ENCODE data around the gene NANOS1.

NANOS1 gene

DNA sequence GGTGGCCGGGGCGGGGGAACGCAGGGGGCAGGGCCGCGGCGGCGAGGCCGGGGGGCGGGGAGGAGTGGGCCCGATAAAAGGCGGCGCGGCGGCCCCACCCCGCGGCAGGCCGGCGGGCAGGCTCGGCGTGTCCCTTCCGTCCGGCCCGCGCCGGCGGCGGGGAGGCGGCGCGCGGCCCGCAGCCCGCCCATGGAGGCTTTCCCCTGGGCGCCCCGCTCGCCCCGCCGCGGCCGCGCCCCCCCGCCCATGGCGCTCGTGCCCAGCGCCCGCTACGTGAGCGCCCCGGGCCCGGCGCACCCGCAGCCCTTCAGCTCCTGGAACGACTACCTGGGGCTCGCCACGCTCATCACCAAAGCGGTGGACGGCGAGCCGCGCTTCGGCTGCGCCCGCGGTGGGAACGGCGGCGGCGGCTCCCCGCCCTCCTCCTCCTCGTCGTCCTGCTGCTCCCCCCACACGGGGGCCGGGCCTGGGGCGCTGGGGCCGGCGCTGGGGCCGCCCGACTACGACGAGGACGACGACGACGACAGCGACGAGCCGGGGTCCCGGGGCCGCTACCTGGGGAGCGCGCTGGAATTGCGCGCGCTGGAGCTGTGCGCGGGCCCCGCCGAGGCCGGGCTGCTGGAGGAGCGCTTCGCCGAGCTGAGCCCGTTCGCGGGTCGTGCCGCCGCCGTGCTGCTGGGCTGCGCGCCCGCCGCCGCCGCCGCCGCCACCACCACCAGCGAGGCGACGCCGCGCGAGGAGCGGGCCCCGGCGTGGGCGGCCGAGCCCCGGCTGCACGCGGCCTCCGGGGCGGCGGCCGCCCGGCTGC is at the start of gene NANOS1:
Gene NANOS1 (plus strand): TSS at position 102 of the 808 bp plus-strand sequence. CDS start 88 bp downstream, at position 190.
- DNase-seq: no peak

GRCh38 chr10:118980135-118980865 is 49.2 kb upstream of the NANOS1 start:
- DNase-seq: no peak

- DNase-seq: no peak
Observed at GRCh38 chr10:118980870-118981269, 48.6 kb upstream of the NANOS1 start.

DNA sequence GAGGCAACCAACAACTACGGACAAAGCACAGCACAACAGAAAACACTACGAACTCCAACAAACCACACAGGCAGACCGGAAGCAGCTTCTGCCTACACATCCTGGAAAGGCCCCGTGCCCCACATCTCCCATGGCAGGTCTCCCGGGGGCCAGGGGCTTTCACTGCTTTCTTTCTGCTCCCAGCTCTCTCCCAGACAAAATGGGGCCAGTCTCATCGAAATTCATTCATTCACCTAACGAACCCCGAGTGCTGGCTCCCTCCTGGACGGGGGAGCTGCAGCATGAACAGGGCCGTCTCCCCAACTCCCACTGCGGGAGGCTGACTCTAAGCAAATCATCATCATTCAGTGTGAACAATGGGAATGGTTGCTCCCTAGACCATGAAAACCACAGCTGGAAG is 47.6 kb upstream of the NANOS1 start:
- DNase-seq: no peak

- DNase-seq: no peak
Observed at GRCh38 chr10:118982366-118982765, 47.1 kb upstream of the NANOS1 start.

DNA sequence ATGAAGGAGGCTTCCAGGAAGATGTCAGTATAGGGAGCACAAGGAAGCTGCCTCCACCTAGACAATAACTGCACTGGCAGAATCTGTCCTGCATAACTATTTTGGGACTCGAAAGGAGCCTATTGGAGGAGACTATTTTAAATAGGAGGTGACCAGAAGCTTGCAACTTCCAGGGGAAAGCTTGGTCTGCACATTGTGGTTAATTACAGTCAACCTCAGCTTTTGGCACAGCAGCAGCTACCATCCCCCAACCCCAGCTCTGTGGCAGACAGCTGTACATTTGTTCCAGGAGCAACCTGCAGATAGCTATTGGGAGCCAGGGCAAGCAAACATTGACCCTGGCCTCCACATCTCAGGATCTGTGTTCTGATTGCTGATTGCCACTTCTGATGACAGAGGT is 46.3 kb upstream of the NANOS1 start:
- DNase-seq: no peak

- no peak for DNase-seq
Observed at GRCh38 chr10:118985576-118985975, 43.9 kb upstream of the NANOS1 start.

DNA sequence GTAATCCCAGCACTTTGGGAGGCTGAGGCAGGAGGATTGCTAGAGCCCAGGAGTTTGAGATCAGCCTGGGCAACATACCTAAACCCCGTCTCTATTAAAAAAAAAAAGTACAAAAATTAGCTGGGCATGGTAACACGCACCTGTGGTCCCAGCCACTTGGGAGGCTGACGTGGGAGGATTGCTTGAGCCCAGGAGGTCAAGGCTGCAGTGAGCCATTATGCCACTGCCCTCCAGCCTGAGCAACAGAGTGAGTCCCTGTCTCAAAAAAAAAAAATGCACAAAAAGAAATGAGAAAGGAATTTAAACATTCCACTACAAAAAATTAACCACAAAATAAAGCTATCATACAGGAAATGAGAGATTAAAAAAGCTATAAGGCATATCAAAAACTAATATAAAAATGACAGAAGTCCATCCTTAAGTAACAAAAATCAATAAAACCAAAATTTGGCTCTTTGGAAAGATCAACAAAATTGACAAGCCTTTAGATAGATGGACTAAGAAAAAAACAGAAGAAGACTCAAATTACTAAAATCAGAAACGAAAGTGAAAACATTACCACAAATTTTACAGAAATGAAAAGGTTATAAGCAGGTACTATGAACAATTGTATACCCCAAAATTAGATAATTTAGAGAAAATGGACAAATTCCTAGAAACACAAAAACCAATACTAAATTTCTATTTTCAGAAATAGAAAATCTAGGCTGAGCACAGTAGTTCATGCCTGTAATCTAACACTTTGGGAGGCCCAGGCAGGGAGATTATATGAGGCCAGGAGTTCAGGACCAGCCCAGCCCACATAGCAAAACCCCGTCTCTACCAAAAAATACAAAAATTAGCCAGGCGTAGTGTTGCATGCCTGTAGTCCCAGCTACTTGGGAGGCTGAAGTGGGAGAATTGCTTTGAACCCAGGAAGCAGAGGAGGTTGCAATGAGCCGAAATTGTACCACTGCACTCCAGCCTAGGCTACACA is 42.4 kb upstream of the NANOS1 start:
- no peak for DNase-seq

- DNase-seq: no peak
Observed at GRCh38 chr10:118990326-118990725, 39.2 kb upstream of the NANOS1 start.

- DNase-seq: no peak
Observed at GRCh38 chr10:118992496-118992895, 37.0 kb upstream of the NANOS1 start.

- DNase-seq: no peak
Observed at GRCh38 chr10:118993214-118993613, 36.3 kb upstream of the NANOS1 start.

GRCh38 chr10:118994321-118994720 is 35.2 kb upstream of the NANOS1 start:
- no peak for DNase-seq

DNA sequence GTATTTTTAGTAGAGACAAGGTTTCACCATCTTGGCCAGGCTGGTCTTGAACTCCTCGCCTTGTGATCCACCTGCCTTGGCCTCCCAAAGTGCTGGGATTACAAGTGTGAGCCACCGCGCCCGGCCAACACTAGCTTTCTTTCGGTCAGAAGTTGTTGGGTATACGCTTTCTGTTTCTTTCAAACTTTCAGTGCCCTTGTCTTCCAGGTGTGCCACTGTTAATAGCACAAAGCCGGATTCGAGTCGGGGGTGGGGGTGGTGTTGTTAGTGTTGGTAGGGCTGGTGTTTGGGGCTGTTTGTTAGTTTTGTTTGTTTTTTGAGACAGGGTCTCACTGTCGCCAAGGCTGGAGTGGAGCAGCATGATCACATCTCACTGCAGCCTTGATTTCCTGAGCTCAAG is 33.8 kb upstream of the NANOS1 start:
- DNase-seq: no peak

DNA sequence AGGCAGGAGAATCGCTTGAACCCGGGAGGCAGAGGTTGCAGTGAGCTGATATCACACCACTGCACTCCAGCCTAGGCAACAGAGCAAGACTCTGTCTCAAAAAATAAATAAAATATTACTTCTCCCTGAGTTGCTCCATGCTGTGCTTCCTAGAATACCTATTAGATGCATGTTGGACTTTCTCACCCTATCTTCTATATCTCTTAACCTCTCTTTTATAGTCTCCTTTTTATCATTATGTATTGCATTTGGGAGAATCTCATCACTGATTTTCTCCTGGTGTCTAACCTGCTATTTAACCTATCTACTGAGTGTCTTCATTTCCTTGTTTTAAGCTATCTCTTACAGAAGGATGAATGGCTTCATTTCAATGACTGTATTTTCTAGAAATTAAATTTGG is 32.1 kb upstream of the NANOS1 start:
- DNase-seq: no peak

- DNase-seq: no peak
Observed at GRCh38 chr10:118998183-118998582, 31.3 kb upstream of the NANOS1 start.

- no peak for DNase-seq
Observed at GRCh38 chr10:119001717-119002500, 27.6 kb upstream of the NANOS1 start.

DNA sequence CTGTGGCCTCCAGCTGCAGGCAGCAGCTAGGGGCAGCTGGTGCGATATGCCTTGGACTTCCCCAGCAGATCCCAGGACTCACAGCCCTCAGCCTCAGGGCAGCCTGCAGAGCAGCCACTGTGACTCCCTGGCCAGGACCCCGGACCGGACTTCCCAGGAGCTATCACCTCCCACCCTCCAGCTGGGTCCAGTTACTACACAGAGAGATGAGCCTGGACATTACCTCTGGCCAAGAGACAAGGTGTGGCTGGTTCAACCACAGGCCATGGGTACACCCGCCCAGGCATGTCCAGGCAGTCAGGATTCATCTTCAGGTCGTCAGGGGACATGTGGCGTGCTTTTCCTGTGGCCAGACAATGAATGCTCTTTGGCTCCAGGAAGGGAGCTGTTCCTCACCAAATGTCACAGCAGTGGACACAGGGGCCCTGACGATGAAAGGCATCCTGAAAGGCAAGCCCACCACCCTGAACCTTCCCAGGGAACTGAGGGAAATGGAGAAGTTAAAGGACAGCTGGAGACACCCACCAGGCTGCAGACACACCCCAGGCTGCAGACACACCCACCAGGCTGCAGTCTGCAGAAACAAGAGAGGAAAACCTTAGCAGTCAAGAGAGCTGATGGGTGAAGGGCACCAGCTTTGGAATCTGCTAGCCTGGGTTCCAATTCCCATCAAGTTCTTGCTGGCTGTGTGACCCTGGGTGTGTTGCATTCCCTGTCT is 25.8 kb upstream of the NANOS1 start:
- no peak for DNase-seq

- no peak for DNase-seq
Observed at GRCh38 chr10:119005362-119006043, 24.0 kb upstream of the NANOS1 start.

GRCh38 chr10:119006451-119007210 is 22.9 kb upstream of the NANOS1 start:
- DNase-seq: no peak

- no peak for DNase-seq
Observed at GRCh38 chr10:119007211-119007574, 22.3 kb upstream of the NANOS1 start.
